GM04503 (cell line): ENCODE measurements around the gene BEGAIN.

Source experiments
- DNase-seq: peaks from one replicate; pipeline ENCODE4 v3.0.0-alpha.2; 2012; ENCODE audit warnings: low read depth

BEGAIN gene

DNA sequence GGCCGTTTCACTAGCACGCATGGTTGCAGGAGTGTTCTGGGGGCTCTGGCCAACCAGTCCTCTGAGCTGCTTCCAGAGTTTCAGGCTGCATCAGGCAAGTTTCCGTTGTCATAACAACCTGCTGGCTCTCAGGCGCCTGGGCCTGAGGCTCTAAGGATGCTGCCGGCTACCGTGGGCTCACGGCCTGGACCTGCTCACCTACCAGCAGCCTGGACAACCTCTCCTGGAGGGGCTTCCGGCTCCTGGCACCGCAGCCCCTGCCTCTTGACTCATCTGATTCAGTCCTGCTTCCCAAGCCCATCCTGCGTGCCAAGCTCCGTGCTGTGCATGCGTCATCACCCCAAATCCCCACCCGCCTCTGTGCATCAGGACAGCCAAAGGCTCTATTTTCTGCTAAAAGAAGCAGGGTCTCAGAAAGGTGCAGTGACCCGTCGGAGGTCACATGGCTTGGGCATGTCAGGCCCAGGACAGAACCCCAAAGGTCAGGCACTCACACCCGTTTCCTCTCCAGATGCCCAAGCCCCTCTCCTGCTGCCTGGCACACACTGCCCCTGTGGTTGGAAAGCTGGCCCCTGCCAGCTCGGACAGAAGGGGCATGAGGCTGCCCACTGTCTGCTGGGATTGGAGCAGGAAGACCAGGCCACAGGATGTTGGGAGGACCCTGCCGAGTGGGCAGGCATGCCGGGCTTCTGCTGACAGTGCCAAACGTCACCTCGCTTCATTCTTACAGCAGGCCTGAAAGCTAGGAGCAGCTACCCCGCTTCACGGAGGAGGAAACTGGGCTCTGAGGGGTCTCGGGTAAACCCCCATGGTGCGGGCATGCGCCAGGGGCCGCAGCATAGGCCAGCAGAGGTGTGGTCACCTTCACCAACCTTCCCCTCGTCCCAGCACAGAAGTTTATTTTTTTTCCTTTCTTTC lies 5.7 kb downstream of the BEGAIN start:
- no peak for DNase-seq

DNA sequence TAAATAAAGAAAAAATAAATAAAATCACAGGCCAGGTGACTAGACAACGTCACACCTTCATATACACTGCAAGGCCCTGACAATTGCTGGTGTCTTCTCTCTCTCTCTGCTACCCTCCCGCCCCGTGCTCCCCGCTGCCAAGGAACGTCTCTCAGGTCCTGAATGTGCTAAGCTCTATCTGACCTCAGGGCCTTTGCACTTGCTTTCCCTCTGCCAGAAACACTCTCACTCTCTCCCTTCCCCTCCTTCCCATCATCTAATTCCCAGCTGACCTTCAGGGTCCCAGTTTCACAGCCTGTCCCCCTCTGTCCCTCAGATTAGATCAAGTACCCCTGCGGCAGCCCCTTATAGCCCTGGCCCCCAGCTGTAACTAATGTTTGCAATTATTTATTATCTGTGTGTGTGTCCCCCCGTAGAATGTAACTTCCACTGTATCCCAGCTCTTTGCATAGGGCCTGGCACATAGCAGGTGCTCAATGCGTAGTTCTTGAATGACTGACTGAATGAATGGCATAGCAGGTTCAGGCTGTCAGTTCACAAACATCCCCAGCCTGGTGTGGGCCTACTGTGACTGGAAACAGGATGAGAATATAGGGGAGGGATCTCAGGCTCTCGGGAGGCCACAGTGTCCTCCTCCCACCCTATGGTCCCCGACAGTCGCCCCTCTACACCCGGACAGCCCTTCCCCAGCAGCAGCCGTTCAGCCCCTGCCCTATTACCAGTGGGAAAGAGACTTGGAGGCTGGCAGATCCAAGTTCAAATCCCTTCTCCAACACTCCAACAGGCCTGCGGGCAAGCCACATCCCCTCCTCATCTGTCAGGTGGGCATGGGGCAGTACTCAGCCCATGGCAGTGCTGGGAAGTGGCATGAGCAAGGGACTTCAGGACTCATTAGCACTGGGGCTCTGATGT lies 6.6 kb downstream of the BEGAIN start:
- DNase-seq, result no peak

DNA sequence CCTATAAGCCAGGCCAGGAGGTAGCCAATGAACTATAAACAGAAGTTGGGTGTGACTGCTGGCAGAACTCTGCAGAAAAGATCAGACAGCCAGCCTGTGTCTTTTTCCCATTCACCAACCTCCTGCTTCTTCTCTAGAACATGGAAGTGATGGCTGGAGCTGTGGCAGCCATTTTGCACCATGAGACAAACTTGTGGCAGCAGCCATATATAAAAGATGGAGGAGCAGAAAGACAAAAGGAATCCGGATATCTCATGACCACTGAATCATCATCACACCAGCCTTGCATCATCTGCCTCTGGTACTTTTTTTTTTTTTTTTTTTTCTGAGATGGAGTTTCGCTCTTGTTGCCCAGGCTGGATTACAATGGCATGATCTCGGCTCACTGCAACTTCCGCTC lies 8.7 kb downstream of the BEGAIN start:
- DNase-seq, result no peak

DNA sequence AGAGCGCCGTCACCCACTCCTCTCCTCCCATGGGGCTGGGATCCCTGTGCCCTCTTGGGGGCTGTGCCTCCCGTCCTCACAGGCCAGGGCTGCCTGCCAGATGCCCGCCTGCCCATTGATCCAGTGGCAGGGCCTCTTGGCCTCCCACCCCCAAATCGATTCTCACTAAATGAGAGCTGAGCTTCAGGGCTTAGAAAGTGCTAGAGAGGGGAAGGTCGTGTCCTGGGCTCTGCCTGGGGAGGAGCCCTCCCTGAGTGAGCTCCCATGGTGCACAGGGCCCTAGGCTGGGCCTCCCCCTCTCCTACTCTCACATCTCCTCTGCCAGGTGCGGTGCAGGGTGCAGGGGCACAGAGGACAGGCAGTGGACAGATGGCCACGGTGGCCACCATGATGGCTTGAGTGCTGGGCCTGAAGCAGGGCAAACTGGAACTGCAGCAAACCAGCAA lies 9.2 kb downstream of the BEGAIN start:
- no peak for DNase-seq

DNA sequence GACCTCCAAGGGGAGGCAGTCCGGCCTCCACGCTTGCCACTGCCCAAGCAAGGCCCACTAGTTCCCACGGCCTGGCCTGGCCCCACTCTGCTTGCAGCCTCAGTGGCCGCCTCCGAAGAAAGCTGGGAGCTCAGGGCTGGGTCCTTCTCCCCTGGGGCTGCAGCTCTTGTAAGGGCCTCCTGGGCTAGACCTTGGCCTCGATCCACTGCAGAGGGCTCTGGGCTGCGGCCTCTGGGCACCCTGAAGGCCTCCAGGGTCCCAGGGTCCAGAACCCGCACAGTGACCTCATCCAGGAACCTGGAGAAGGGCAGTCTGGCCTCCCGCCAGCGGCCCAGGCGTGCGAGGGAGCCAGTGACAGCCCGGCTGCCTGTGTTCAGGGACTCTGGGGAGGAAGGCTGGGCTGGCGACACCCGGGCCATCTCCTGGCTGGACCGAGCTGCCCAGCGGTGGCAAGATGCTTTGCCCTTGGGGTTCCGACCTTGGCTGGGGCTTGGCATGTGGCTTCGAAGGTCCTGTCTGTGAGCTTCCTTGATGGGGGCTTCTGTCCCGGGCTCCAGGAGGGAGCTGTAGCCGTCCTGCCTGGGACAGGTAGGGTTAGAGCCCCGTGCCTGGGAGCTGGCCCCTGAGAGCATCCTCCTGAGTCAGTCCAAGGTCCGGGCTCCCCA lies 9.8 kb downstream of the BEGAIN start:
- no peak for DNase-seq

DNA sequence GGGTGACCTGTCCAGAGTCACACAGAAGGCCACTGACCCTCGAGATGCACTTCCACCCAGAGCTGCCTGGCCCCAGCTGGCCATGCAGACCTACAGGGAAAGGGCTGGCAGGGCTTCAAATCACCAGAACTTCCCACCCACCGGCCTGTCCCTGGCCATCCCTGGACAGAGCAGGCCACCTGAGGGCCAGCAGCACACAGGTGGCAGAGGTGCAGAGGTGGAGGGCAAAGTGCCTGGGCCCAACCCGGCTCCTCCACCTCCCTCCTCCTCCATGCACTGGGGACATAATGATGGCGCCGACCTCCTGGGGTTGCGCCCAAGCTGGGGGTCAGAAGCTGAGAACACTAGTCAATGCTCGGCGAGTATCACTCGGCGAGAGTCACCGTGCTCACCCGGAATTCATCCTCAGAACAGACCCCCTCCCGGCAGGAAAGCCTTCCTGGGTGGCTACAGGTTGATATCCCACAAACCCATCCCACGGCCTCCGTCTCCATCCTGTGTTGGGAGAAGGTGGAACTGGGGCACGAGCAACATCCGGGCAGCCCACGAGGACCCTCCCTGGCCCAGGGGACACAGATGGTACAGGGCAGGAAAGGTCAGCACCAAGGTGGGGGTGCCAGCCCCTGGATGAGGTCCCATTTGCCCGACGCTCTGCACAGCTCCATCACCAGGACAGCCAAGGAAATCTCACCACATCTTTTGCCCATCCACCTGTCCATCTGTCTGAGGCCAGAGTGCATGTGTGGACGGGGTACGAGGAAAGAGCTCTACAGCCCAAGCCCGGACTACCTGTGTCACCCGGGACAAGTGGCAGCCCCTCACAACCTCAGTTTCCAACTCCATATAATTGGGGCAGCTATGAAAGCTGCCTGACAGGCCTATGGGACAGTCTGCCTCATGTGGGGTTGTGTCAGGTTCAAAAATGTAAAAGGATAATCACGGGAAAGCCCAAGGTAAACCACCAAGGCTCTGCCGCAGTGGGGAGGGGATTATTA lies 10.8 kb downstream of the BEGAIN start:
- no peak for DNase-seq

DNA sequence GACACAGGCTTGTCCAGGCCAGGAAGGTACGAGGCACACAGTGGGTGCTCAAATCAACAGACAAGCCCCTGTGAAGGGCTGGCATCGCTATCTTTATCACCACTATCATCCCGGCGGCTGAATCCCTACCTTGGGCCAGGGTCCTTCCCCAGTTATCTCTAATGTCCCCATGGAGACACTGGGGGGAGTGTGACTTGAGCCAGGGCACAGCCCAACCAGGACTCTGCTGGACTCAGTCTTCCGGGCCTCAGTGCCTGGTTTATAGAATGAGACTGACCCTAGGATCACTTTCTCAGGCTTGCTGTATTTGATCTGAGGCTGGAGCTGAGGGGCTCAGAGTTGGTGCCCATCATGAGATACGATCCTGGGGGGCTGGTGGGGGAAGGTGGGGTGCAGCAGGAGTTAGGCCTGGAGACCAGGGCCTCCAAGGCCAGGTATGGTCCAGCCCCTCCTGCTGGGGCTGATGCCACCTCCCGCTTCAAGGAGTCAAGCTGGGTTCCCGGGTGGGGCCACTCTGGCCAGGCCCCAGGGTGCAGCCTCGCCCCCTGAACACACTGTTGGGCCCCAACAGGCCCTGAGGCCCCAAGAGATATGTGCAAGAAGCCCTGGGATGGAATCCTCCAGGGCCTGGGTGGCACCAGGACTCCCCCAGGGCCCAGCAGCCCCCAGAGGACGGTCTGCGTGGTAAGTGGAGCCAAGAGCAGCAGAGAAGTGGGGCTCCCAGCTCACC lies 11.8 kb downstream of the BEGAIN start:
- DNase-seq, result no peak

DNA sequence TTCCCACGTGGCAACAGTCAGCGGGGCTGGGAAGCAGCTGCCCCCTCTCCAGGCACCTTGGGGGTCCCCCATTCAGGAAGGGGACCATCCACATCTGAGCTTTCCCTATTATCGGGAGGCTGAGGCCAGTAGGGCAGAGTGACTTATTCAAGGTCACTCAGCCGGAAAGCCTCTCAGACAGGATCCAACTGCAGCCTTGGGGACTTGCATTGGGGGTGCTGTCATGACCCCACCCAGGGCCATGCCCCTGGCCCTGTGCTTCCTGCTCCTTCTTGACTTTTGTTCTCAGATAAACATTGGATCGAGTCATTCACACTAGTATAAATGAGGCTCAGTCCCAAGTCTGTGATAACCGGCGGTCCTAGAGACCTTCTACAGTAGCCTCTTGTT lies 12.6 kb downstream of the BEGAIN start:
- no peak for DNase-seq

DNA sequence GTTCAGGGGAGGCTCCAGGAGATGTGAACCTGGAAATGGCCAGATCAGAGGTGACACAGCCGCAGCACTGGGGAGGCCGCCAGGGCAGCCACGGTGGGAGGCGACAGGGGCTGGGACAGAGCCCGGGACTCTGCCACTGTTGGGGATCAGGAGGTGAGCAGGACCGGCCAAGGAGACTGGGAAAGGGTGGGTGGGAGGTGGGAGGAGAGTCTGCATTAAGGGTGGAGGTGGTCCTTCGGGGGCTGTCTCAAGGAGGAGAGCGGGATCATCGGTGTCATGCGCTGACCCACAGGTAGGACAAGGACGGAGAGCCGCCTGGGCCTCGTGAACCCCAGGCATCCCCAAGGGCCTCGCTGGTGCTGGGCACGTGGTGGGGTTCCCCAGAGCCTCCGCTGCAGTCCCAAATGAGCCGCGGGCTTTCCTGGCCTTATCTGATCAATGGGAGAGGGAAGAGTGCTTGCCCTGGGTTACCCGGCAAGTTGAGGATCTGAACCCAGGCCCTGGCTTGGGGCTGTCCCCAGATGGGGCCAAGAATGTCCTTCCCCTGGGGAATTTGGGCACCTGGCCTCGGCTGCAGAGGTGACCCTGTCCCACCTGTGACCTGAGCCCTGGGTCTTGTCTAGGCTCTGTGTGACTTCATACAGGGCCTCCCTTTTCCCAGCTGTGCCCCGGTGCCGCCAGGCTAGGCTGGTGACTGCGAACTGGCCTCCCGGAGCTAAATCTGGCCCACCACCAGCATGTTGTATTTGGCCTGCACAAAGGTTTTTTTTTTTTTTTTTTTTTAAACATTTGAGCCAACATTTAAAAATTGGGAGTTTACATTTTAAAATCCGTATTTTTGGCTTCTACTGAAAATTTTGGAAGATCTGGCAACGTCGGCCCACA lies 13.2 kb downstream of the BEGAIN start:
- DNase-seq, result no peak

DNA sequence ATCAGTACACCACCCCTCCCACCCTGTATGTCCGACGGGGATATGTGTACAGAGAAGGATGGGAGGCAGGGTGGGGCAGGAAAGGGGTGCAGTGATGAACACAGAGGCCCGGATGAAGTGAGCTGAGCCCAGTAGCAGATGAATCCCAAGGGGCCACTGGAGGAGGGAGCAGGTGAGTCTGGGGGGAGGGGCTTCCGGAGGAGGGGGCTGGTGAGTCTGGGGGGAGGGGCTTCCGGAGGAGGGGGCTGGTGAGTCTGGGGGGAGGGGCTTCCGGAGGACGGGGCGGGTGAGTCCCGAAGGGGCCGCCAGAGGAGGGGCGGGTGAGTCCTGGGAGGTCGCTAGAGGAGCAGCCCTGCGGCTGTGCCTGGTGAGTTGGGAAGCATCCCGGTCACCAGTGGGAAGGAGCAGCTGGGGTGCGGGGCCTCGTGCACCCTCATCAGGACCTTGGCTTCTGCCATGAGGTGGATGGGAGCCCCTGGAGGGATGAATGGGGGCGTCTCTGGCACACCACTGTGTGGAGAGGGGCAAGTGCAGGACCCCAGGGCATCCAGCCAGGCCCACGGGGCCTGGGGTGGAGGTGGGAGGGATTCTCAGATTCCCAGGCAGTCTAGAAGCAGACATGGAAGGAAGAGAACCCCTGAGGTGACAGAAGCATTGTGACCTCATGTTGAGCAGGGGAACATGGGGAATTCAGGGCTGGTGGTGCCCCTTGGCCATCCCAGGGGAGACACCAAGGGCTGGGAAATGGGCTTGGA lies 14.0 kb downstream of the BEGAIN start:
- no peak for DNase-seq

DNA sequence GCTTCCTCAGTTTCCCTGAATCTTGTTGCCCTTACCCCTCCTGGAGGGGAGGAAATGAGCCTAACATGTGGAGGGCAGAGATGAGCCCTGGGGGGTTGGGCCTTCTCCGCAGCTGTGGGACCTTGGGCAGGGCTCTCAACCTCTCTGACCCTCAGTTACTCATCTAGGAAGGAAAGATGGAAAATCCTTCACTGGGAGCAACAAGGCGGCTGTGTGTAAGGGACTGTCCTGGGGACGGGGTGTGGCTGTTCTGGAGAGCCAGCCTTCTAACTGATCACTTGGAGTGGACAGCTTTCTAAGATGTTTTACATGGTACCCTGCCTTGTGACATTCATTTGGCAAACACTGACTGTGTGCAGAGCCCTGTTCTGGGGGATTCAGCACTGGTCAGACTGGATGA lies 14.7 kb downstream of the BEGAIN start:
- DNase-seq, result no peak

DNA sequence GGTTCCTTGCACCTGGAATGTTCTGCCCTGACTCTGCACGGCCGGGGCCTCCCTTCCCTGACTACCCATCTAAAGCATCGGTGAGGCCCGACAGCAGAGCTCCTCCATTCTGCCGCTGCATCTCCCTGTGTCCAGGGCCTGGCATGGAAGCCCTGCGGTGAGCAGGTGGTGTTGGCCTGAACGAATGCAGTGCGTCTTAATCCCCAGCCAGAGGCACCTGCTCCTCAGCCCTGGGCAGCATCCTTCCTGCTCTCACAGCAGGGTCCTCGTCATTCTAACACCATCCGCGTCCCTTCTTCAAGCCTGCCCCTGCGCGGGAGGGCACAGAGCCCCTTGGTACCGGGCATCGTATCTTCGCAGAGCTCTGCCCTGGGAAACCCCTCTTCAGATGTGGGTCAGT lies 15.4 kb downstream of the BEGAIN start:
- no peak for DNase-seq

DNA sequence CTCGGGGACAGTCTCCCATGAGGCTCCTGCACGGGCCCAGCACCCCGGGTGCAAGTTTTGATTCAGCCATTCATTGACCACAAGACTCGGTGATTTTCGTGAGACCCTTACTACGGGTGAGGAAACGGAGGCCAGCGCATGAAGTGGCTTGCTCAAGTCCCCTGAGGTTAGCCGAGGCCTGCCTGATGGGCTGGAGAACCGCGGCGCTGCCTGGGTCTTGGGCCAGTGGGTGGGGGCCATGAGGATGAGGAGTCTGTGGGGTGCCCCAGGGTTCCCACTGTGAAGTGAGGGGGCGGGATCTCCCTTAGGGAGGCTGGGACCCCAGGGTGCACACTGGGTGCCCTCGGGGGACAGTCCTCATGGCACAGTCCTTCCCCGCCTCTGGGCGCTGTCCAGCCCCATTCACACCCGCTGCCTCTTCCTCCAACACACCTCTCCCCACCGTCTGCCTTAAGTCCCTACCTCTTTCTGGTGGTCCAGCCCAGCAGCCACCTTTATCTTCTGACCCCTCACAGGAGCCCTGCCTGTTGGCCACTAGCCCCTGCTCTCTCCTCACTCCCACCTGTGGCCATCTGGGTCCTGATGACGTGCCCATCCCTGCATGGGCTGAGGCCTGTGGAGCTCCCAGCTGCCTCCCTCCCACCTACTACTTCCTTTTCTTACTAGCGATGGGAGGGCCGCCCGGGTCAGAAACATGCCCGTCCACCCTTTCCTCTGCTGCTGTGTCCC lies 16.3 kb downstream of the BEGAIN start:
- DNase-seq, result no peak

DNA sequence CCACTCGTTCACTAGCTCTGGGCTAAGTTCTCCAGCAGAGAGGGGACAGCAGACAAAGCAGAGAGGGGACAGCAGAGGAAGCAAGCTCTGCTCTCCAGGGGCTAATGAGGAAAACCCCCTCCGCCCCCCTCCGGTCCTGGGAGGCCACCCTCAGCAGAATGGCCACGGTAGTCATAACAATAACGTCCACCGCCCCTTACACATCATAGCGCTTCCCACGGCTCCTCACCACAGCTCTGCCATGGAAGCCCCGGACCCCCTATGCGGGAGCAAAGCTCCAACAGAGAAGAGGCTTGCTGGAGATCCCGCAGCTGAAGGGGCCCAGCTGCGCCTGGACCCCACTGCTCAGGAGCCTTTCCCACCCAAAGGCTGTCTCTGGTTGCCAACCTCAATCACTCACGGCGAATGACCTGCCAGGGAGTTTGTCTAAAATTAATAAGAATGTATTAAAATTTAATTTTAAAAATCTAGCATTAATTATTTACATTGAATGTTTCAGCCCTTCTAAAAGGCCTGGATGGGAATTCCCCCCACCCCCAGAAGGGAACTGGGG lies 17.4 kb downstream of the BEGAIN start:
- DNase-seq, result no peak

DNA sequence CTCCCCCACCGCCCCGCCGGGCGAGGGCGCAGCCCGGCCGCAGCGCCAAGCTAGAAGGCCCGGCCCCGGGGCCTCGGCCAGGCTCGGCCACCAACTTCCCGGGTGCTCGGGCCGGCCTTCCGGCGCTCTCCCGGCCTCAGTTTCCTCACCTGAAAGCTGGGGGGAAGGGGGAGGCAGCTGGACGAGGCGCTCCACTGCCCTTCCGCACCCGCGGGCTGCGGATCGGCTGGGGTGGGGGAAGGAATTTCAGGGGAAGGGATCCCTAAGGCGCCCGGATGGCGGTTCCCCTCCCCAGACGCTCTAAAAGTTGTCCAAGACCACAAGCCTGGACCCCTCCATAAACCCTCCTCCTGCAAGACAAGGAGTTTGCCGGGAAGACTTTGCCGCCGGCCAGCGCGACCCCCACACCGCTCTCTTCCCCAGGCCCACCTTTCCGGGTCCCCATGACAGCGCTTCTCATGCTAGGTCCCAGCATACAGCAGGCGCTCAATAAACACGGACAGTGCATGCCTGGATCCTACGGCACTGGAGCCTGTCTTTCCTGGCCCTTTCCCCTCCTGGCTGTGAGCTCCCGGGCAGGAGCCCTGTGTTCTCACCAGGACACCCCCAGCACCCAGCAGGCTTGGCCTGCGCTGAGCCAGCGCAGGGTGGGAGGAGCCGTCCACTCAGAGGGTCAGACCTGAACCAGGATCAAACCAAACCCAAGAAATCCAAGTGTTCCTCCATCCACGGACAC lies 18.1 kb downstream of the BEGAIN start:
- no peak for DNase-seq

DNA sequence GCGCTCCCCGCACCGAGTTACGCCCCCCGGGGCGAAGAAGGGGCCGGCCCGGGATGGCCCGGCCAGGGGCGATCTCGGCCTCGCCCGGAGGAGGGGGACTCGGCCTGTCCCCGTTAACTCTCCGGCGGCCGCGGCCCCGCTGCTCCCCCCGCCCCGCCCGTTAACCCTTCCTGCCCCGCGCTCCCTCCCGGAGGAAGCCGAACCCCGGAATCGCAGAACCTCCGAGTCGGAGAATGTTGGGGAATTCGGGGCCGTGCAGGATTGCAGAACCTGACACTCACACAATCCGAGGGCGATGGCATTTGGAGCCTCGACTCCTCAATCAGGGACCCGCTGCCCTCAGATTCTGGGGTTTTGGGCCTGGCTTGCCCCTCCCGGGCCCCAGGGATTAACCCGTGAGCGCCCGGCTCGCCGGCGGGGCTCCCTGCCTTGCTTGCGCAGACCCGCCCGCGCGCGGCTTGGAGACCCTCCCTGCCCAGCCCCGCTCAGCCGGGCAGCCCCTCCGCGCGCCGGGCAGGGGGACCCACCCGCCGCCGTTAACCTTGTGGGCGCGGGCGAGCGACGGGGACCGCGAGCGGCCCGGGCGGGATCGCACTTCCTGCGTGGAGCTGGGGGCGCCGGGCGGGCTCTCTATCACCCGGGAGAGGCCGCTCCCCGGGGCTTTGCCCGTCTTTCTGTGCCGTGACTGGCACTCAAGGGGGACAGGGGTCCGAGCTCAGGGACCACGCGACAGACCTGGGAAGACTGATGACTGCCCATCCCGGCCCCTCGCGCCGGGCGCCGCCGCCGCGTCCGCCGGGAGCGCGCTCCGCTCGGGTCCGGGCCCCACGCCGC lies 18.8 kb downstream of the BEGAIN start:
- DNase-seq, result no peak
